CD14-positive monocyte (primary cell): ENCODE data around the gene GRID1. TPM values are rescaled to one million over a fixed set of nuclear protein-coding genes. Genes with fewer than 3 reads are reported as not detected.

Experiments
- DNase-seq, 3 donors: peaks; one replicate each; pipeline ENCODE4 v3.0.0-alpha.2; 2011 to 2022
- H2AFZ ChIP-seq: 2 replicates; pipeline ENCODE4 v1.6.0; 2012; ENCODE audit warnings: mild to moderate bottlenecking, low read depth, low read length, inconsistent platforms; ENCODE audit not compliant: insufficient read depth, poor library complexity, severe bottlenecking
- H3K27ac ChIP-seq, 2 donors: 1 replicate in 1 of 2; 2 replicates in 1 of 2; pipeline ENCODE4 v1.5.1; 2012 to 2013; ENCODE audit warnings: low read length in 2 of 2, control low read depth in 1 of 2, inconsistent platforms in 1 of 2, low read depth in 1 of 2, mild to moderate bottlenecking in 1 of 2
- H3K27me3 ChIP-seq, 2 donors: one replicate each; pipeline versions ENCODE4 v1.6.0 to v1.6.1; 2011 to 2013; ENCODE audit warnings: low read length in 2 of 2; ENCODE audit not compliant: control insufficient read depth in 2 of 2, insufficient read depth in 2 of 2
- H3K36me3 ChIP-seq, 2 donors: replicated peaks in 1 of 2; 1 replicate in 1 of 2; 2 replicates in 1 of 2; pipeline versions ENCODE4 v1.5.1 to v1.6.1; 2012 to 2013; ENCODE audit warnings: low read length in 2 of 2, control low read depth in 1 of 2, inconsistent platforms in 1 of 2, mild to moderate bottlenecking in 1 of 2; ENCODE audit not compliant: insufficient read depth in 2 of 2, control insufficient read depth in 1 of 2
- H3K4me1 ChIP-seq, 2 donors: 1 replicate in 1 of 2; 2 replicates in 1 of 2; pipeline versions ENCODE4 v1.5.1 to v1.6.1; 2012 to 2013; ENCODE audit warnings: low read length in 2 of 2, control low read depth in 1 of 2, inconsistent platforms in 1 of 2, mild to moderate bottlenecking in 1 of 2, moderate library complexity in 1 of 2; ENCODE audit not compliant: insufficient read depth in 2 of 2, control insufficient read depth in 1 of 2
- H3K4me2 ChIP-seq: replicated peaks from 2 replicates; pipeline ENCODE3; 2012; ENCODE audit warnings: low read length, moderate library complexity, mild to moderate bottlenecking; ENCODE audit not compliant: poor library complexity, severe bottlenecking; ENCODE audit errors: extremely low read depth
- H3K4me3 ChIP-seq, 3 experiments: fragments of 200-600 bp in 1 of 3; sonication (generic) in 1 of 3; replicated peaks in 1 of 3; 1 replicate in 2 of 3; 2 replicates in 1 of 3; pipeline ENCODE4 v1.5.1; 2011 to 2013; ENCODE audit warnings: low read length in 3 of 3, mild to moderate bottlenecking in 3 of 3, control low read depth in 2 of 3, low read depth in 2 of 3, inconsistent platforms in 1 of 3, moderate library complexity in 1 of 3
- H3K79me2 ChIP-seq: 2 replicates; pipeline ENCODE4 v1.6.0; 2012; ENCODE audit warnings: mild to moderate bottlenecking, control low read depth, inconsistent platforms, low read length, moderate library complexity; ENCODE audit not compliant: insufficient read depth
- H3K9ac ChIP-seq: 2 replicates; pipeline ENCODE4 v1.6.0; 2017; ENCODE audit warnings: low read length, mild to moderate bottlenecking; ENCODE audit not compliant: insufficient read depth, poor library complexity, severe bottlenecking
- H3K9me3 ChIP-seq, 2 donors: replicated peaks in 1 of 2; 1 replicate in 1 of 2; 2 replicates in 1 of 2; pipeline versions ENCODE4 v1.5.1 to v1.6.1; 2012 to 2013; ENCODE audit warnings: low read length in 2 of 2, control low read depth in 1 of 2; ENCODE audit not compliant: control insufficient read depth in 1 of 2, insufficient read depth in 1 of 2
- H4K20me1 ChIP-seq: 2 replicates; pipeline ENCODE4 v1.6.0; 2012; ENCODE audit warnings: mild to moderate bottlenecking, low read length, control low read depth, moderate library complexity; ENCODE audit not compliant: insufficient read depth
- H3K27ac Mint-ChIP-seq, 7 donors: one replicate each; pipeline ENCODE4 v1.8.0; 2020; ENCODE audit warnings: mild to moderate bottlenecking in 7 of 7, mixed read lengths in 7 of 7, moderate library complexity in 6 of 7, inconsistent platforms in 2 of 7
- H3K27me3 Mint-ChIP-seq, 3 donors: one replicate each; pipeline ENCODE4 v1.8.0; 2021 to 2022; ENCODE audit warnings: low read depth in 3 of 3, mild to moderate bottlenecking in 3 of 3, mixed read lengths in 3 of 3, moderate library complexity in 3 of 3, inconsistent platforms in 1 of 3
- H3K36me3 Mint-ChIP-seq, 2 donors: one replicate each; pipeline ENCODE4 v1.8.0; 2020; ENCODE audit warnings: mixed read lengths in 2 of 2, inconsistent platforms in 1 of 2, mild to moderate bottlenecking in 1 of 2
- H3K4me1 Mint-ChIP-seq: one replicate; pipeline ENCODE4 v1.8.0; 2020; ENCODE audit warnings: mild to moderate bottlenecking, mixed read lengths
- H3K4me3 Mint-ChIP-seq, 2 donors: one replicate each; pipeline ENCODE4 v1.8.0; 2020; ENCODE audit warnings: mild to moderate bottlenecking in 2 of 2, mixed read lengths in 2 of 2, moderate library complexity in 1 of 2
- H3K9me3 Mint-ChIP-seq, 7 donors: one replicate each; pipeline ENCODE4 v1.8.0; 2020 to 2022; ENCODE audit warnings: mixed read lengths in 7 of 7, mild to moderate bottlenecking in 6 of 7, moderate library complexity in 6 of 7, inconsistent platforms in 2 of 7
- WGBS: methylation state at CpG from one replicate; pipeline ENCODE4 v1.1.5; 2013; ENCODE audit warnings: missing lambda C conversion rate; ENCODE audit not compliant: insufficient coverage; 5-methylcytosine and 5-hydroxymethylcytosine counted together
- intact Hi-C, 2 donors: fragments of 100-400 bp; cut with micrococcal nuclease; formaldehyde crosslinking; loops; one replicate each; pipeline versions ENCODE4 v1.15.0 to v1.15.1; 2023
- polyA plus RNA-seq, 3 donors: library from polyadenylated mRNA; depleted of rRNA in 1 of 3; unstranded in 2 of 3; stranded (reverse) in 1 of 3; fragments of 300-500 nt in 2 of 3; fragments of >200 nt in 1 of 3; fragmentation: Illumina TruSeq in 2 of 3; gene quantifications; 1 replicate in 2 of 3; 2 replicates in 1 of 3; pipeline ENCODE4 v1.2.3, GENCODE V29; 2012 to 2021
- TF ChIP-seq, protein P1 (sequence below): fragments of 200-600 bp; IDR thresholded peaks from one replicate; pipeline ENCODE4 v1.8.0; 2022; ENCODE audit warnings: antibody characterized with exemption, mild to moderate bottlenecking

Gene GRID1
- polyA plus RNA-seq, 3 donors: not detected

DNA sequence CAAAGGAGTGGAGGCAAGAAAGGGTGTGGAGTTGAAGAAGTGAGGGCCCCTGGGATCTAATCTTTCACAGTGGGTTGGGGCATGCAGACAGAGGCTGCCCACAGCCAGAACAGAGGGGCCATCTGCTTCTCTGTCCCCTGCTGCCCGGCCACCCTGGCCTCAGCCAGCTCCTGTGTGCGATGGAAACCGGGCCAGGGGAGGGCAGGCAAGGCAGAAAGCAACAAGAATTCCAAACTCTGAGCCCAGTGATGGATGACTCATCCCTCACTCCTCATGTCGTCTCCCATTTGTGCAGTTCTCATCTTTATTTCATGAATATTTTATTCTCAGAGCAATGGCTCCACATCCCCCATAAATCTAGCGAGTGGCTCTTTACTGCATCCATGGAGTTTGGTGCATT lies 757.1 kb downstream of the GRID1 start:
- peaks cover 0 to 6% of the 10 kb centered on the region in 2 donors for H3K9me3 ChIP-seq
- TF ChIP-seq, protein P1, sequence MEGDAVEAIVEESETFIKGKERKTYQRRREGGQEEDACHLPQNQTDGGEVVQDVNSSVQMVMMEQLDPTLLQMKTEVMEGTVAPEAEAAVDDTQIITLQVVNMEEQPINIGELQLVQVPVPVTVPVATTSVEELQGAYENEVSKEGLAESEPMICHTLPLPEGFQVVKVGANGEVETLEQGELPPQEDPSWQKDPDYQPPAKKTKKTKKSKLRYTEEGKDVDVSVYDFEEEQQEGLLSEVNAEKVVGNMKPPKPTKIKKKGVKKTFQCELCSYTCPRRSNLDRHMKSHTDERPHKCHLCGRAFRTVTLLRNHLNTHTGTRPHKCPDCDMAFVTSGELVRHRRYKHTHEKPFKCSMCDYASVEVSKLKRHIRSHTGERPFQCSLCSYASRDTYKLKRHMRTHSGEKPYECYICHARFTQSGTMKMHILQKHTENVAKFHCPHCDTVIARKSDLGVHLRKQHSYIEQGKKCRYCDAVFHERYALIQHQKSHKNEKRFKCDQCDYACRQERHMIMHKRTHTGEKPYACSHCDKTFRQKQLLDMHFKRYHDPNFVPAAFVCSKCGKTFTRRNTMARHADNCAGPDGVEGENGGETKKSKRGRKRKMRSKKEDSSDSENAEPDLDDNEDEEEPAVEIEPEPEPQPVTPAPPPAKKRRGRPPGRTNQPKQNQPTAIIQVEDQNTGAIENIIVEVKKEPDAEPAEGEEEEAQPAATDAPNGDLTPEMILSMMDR: no peak
- Mint-ChIP-seq H3K4me1 (no peaks in the 10 kb centered on the region), H3K36me3 (no peaks in the 10 kb centered on the region), H3K4me3 (no peak overlapping the region), H3K27ac (no peak overlapping the region), H3K27me3 (peaks cover 0 to 3% (median 0%) of the 10 kb centered on the region in 3 donors), H3K9me3 (peaks cover 0 to 8% (median 4%) of the 10 kb centered on the region in 7 donors)
- H3K4me1 ChIP-seq: no peaks in the 10 kb centered on the region
- no peaks in the 10 kb centered on the region for H3K36me3 ChIP-seq
- H3K4me3 ChIP-seq: no peak overlapping the region
- no peaks in the 10 kb centered on the region for H3K27me3 ChIP-seq
- WGBS: 91% methylated on average over 4 of the region's 5 CpGs
- H3K9ac ChIP-seq: no peak overlapping the region
- no peak overlapping the region for H3K27ac ChIP-seq
- H4K20me1 ChIP-seq: no peaks in the 10 kb centered on the region
- intact Hi-C loops: no loop called here
- H3K4me2 ChIP-seq: no peak overlapping the region
- no peak for DNase-seq
- H3K79me2 ChIP-seq: no peaks in the 10 kb centered on the region
- no peak overlapping the region for H2AFZ ChIP-seq

DNA sequence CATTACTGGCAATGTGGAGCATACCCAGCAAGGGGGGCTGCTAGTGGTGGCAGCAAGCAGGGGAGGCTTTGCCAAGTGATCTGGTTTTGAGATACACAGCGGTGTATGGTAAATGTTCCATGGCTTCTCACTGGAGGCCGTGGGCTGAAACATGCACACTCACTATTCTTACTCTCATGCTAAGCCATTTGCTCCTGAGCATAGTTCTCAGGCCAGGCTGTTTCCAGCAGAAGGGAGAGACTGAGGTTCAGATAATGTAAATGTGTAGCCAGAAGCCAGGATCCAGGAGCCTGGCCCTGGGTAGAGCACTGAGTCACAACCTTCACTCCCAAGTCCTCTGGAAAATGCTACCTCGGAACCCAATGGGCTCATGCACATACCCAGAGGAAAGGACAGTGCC lies 757.9 kb downstream of the GRID1 start:
- no CpG with 5 or more reads among the region's 3 CpGs for WGBS
- Histone ChIP-seq H3K4me3 (no peak overlapping the region), H3K27me3 (no peaks in the 10 kb centered on the region), H4K20me1 (no peaks in the 10 kb centered on the region), H3K36me3 (no peaks in the 10 kb centered on the region), H2AFZ (no peak overlapping the region), H3K79me2 (no peaks in the 10 kb centered on the region), H3K4me2 (no peak overlapping the region), H3K9me3 (peaks cover 0 to 6% of the 10 kb centered on the region in 2 donors), H3K4me1 (no peaks in the 10 kb centered on the region), H3K9ac (no peak overlapping the region), H3K27ac (no peak overlapping the region)
- Mint-ChIP-seq H3K27me3 (peaks cover 0 to 3% (median 0%) of the 10 kb centered on the region in 3 donors), H3K4me3 (no peak overlapping the region), H3K36me3 (no peaks in the 10 kb centered on the region), H3K27ac (peak overlapping the region in 1 of 7 donors; percentile 7), H3K4me1 (no peaks in the 10 kb centered on the region), H3K9me3 (peaks cover 0 to 8% (median 4%) of the 10 kb centered on the region in 7 donors)
- no peak for DNase-seq
- intact Hi-C loops: no loop called here
- TF ChIP-seq, protein P1: no peak
